Midbrain (tissue), 1 donor: Measurements from ENCODE around the gene LCLAT1.
"Not testable (repeated sequence)": the region's sequence is repeated elsewhere in the genome, so short reads cannot be mapped to it uniquely, and the experiment has no call there.

ENCODE experiments used
- DNase-seq: peaks from one replicate; lab custom pipeline; 2025; lab: John Stamatoyannopoulos, UW

LCLAT1 gene

DNA sequence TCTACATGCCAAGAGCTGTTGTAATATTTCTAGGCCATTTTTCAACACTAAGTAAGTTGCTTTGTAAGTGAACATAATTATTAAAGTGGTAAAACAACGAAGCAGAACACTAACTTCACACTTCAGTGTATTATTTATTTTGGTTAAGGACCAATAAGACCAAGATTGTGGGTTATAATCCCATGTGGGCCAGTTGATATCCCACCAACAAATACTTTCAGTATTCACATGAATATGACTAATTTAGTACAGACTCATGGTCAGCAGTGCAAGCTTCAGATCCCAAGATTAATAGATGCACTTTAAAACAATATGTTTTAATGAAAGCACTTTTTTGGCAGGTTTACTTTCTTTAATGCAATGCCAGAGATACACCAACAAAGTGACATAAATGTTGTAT lies 154.3 kb downstream of the LCLAT1 start:
- no peak for DNase-seq

DNA sequence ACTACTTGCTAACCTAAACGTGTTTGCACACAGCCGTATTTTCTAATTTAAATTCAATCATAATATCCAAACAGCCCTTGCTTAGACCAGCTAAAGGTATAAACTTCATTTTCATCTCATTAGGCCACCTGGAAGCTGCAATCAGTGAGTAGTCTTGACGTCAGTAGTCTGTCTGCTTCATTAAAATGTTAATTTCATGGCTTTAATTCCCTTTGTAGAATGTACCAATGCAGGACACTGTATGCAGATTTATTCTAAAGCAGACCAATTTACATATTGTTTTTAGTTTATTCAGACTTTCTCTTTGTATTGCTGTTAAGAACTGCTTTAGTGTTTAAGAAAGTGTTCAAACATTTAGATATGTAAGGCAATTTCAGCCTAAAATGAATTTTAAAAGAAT lies 158.2 kb downstream of the LCLAT1 start:
- DNase-seq: no peak

DNA sequence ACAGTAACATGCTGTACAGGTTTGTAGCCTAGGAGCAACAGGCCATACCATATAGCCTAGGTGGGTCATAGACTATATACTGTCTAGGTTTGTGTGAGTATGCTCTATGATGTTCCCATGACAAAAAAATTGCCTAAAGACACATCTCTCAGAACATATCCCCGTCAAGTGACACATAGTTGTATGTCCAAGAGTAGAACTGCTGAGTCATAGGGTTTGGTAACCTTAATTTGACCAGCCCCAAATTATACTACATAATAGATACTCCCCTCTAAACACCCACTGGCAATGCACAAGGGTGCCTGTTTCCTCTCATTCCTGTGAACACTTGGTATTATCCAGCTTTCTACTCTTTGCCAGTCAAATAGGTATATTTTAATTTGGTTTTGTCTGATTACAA lies 161.6 kb downstream of the LCLAT1 start:
- no peak for DNase-seq

DNA sequence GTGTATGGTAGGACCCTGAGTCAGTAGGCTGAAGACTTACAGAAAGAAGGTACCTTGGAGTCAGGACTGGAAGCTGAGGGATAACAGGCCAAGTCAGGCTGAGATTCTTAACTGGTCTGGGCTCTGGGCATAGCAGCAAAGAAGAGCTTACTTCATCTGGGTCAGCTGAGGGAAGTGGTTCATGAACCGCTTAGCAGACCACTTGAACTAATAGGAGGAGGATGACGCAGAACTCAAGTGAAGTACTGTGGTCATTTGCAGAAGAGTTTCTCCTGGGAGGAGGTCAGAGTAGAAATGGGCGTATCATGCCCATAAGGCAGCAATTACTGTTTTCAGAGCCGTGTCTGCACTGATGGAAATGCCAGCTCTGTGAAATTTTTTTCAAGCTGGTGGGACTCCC lies 164.5 kb downstream of the LCLAT1 start:
- no peak for DNase-seq

DNA sequence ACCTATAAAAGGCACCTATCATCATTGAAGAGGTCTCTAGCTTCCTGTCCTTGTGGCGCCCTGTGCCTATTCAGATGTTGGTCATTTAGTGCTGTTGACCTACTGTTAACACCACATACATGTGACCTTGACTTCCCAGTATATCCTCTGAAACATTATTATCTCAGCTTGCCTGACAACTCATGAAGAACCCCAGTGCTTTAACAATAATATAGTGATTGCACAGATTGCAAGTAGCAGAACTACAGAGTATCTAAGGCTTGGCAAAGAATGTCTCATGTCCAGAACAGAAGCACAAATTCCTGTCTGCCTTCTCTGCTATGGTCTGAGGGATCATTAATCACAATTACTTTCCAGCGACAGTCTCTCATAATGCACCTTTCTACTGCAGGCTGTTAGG lies 165.3 kb downstream of the LCLAT1 start:
- DNase-seq: no peak

DNA sequence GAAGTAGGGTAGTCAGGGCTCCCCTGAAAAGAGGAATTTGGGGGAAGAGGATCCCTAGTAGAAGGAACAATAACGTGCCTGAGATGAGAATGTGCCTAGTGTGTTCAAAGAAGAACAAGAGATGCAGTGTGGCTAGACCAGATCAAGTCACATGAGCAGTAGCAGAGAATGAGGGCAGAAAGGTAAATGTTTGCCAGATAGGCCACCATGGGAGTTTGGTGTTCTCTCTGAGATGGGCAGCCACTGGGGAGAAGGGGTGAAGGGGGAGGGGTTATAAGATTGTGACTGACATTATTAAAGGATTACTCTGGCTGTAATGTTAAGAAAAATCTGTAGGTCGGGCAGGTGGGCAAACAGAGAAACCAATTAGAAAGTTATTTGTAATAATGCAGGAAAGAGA lies 166.0 kb downstream of the LCLAT1 start:
- DNase-seq: no peak

DNA sequence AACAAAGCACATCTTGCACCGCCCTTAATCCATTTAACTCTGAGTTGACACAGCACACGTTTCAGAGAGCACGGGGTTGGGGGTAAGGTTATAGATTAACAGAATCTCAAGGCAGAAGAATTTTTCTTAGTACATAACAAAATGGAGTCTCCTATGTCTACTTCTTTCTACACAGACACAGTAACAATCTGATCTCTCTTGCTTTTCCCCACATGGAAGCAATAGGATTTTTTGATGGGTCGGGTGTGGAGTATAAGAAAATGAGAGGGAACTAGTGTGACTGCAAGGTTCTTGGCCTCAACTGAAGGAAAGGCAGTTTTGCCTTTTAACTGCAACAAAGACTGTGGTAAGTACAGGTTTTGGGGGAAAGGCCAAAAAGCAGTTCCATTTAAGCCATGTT lies 167.2 kb downstream of the LCLAT1 start:
- not testable (repeated sequence) for DNase-seq

DNA sequence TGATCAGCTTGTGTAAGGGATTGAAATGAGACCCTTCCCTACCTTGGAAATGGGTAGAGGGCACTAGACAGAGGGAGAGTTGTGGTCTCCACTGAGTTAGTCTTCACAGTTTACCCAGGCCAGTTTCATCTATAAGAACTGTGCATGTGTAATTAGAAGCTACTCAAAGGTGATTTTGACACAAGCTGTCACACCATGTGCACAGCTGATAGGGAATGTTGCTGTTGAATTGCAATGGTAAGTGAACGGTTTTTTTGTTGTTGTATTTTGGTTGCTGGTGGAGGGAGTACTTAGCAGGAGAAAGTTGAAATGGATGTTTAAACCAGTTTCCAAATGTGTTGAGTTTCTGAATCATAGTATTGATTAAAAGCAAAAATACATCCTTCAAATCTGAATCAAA lies 168.9 kb downstream of the LCLAT1 start:
- DNase-seq: no peak

DNA sequence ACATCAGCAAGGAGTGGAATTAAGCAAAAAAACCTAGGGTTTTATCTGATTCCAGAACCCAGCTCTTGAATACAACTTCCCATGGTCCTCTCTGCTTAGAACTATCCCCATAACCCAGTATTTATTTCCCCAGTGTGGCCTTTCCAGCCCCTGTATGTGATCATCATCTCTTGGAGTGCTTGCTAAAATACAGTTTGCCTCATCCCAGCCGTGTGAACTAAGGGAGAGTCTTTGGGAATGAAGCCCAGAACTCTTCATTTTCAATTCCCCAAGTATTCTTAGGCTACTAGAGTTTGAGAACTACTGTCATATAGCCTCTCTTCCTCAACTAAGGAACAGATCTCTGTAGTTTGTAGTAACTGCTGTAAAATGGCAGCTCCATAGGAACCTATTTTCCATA lies 173.1 kb downstream of the LCLAT1 start:
- DNase-seq: no peak

DNA sequence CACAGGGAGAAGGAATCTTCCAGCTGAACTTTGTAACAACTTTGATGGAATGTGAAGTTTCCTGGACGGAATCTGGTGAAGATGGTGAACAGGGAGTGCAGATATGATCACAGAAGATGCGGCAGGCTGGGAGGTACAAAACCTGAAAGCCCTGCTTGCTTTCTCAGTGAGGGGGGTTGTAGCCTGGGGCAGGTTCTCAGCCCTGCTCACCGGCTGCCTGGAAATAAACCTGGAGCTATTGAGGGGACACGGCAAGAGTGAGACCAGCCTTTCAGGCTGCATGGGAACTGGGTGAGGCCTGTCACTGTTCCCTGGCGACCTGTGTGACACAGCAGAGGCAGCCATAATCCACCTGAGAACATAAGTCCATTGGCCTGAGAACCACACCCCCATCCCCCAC lies 174.8 kb downstream of the LCLAT1 start:
- DNase-seq: no peak

DNA sequence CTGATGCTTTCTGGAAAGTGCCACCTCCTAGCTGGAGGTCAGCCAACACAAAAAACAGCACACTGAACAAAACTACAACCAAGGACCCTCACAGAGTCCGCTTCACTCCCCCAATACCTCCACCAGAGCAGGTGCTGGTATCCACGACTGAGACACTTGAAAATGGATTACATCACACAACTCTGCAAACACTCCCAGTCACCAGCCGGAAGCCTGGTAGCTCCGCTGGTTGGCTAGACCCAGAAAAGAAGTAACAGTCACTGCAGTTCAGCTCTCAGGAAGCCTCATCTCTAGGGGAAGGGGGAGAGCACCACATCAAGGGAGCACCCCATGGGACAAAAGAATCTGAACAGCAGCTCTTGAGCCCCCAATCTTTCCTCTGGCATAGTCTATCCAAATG lies 175.4 kb downstream of the LCLAT1 start:
- DNase-seq: no peak

DNA sequence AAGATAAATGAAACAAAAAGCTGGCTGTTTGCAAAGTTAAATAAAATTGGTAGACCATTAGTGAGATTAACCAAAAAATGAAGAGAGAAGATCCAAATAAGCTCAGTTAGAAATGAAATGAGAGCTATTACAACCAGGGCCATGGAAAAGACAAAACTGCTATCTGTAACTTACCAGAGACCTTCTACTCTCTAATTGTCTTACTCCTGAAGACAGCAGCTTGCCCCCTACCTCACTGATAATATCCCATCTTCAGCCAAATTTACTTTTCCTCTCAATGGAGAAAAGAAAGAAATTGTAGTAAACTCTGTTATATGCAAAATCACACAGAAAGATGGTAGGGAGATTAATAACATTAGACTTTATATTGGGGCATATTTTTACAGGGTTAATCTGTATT lies 178.2 kb downstream of the LCLAT1 start:
- DNase-seq: no peak

DNA sequence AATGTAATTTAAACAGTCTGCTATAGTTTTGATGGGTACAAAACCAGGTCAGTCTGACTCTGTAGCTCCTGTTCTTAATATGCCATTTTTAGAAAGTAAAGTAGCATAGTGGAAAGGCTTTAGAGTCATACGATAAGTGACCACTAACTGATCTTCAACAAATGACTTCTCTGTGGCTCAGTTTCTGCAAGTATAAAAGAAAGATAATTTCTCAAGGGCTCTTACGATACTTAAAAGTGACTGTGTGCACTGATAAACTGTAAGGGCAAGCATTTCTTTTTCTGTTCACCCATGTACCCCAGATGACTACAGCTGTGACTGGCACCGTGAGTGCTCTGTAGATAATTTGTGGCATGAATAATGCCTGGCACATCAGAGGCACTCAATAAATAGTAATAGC lies 178.7 kb downstream of the LCLAT1 start:
- no peak for DNase-seq

DNA sequence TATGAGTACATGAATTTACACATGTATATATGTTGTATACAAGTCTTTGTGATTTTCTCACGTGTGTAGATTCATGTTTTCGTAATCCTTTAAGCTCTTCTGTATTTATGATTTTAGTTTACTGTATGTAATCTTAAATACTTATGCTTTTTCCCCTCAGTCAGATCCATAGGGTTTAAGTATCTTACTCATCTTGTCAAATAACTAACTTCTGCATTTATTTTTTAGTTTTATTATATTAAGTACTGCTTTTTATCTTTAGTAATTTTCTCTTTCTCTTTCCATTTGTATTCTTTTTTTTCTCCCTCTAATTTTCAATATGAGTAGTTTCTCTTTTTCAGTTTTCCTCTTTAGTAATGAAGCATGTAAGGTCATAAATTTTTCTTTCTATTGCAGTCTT lies 179.4 kb downstream of the LCLAT1 start:
- no peak for DNase-seq

DNA sequence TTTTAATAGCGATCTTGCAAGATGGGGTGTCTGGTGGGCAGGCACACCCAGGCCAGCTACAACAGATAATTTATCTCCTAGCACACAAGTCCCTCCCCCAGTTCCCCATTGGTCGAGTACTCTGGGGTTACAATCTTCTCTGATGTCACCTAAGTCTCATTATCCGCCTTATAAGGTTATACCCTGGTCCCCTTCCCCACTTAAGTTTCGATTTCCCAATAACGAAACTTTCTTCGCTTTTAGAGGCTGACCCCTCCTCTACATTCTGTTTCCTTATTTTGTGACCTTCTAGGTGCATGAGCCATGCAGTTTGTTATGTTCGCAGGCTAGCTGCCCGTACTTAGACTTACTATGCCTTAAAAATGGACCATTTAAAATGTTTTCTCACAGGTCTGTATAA lies 180.1 kb downstream of the LCLAT1 start:
- DNase-seq: no peak

DNA sequence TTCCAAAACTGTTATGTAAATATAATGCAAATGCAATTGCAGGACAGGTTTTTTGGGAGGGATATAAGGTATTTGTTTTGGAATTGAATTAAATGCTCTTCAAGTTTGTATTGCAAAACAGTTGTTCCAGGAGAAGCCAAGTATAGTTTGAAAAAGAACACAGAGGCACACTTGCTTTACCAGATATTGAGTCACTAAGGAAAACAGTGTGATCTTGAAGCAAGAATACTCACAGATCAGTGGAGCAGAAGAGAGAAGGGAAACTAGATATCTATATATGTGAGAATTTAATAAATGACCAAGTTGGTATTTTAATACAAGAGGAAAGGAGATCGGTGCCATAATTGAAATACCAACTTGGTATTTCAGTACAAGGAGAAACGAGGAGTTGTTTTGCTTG lies 181.3 kb downstream of the LCLAT1 start:
- no peak for DNase-seq

DNA sequence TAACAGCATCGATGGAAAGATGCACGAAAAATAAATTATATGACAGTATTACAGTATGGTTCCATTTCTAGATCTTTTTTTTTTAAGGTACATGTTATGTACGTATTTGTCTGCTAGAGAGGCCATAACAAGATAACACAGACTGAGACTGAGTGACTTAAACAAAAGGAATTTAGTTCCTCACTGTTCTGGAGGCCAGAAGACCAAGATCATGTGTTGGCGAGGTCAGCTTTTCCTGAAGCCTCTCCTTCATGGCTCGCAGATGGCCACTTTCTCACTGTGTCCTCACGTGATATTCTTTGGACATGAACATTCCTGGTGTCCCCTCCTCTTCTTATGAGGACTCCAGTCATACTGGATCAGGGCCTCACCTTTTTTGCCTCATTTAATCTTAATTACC lies 182.8 kb downstream of the LCLAT1 start:
- DNase-seq: no peak

DNA sequence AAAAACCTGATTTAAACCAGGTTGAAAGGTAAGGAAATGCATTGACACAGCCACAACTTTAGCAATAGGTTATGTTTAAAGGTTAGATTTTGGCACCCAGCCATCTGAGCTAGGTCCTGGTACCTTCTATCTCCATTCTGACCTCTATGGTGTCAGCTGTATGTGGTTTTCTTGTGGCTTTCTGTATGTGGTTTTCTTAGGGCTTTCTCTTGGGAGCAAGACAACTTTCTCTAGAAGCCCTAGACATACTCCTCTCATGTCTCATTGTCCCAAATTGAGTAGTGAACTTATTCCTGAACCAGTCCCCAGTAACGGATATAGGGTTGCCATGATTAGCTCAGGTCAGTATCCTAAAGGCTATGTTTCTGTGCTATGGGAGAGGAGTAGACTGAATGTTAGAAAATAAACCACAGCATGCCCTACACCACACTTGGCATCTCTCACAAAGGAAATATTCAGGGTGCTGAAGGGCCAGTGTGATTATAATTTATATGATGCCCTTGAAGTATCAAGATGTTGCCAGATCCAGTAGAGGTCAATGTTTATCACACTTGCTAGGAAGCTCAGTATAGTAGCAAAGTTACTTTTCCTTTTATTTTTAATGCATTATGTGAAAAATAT lies 184.1 kb downstream of the LCLAT1 start:
- DNase-seq: no peak

DNA sequence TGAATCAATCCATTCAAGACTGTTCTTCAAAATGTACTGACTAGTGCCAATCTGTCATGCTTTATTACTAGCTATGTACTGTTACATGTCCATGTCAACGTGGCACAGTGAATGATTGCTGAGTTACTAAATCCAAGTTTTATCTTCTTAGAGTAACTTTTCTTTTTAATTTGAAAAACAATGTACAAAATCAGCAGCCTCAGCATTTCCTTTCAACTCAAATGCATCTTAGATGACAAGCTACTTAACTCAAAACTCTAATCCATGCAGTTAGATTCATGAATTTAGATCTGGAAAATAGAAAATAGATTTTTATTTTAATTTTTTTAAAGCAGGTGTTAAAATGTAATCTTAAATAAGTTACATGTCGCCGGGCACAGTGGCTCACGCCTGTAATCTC lies 186.0 kb downstream of the LCLAT1 start:
- DNase-seq: no peak

DNA sequence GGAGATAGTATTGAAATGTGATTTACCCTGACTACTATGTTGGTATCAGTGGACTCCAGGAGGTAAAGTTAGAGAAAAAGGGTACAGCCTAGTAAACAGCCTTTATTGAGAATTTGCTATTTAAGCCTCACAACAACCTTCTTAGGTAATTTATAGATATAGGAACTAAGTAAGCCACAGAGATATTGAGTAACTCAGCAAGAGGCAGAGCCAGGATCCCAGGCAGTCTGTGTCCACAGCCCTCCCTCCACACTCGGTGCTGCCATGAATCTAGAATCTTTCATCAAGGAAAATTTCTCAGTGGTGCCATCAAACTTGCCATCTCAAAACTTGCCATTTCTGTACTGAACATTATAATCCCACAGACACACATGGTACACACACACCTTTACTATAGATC lies 189.3 kb downstream of the LCLAT1 start:
- DNase-seq: no peak

DNA sequence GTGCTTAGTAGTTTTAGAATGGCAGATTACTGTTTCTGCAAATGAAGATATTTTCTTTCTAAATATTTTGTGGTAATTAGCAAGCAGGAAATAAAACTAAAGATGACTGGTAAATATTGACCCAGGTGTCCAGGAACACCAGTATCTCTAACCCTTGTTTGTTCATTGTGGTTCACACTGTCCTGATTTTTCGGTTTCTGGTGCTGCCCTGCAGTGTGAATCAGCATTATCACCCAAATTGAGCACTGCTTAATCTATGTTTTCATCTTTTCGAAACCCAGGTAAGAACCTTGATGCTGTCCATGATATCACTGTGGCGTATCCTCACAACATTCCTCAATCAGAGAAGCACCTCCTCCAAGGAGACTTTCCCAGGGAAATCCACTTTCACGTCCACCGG lies 192.8 kb downstream of the LCLAT1 start:
- no peak for DNase-seq

DNA sequence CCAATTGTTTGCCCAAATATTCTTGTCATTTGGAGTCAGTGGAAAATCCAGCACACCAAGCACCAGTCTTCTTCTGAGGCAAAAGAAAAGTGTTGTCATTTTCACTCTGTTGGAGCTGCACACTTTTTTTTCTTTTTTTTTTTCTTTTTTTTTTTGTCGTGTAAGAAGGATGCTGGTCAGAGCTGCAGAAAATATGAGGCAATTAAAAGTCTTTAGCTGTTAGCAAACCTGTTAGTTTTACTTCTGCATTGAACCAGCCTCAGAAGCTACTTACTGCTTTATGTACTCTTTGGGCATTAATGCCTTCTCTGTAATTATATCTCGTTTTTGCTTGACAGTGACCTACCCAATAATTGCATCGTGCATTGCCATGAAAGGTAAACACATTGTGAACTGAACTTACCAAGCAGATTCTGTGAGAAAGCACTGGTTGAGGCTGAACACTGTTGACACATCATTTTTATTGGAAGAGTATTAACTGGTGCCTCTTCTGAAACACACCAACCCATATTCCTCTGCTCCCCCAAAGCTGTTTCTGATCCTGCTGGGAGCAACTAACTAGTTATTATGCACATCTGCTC lies 194.8 kb downstream of the LCLAT1 start:
- no peak for DNase-seq

DNA sequence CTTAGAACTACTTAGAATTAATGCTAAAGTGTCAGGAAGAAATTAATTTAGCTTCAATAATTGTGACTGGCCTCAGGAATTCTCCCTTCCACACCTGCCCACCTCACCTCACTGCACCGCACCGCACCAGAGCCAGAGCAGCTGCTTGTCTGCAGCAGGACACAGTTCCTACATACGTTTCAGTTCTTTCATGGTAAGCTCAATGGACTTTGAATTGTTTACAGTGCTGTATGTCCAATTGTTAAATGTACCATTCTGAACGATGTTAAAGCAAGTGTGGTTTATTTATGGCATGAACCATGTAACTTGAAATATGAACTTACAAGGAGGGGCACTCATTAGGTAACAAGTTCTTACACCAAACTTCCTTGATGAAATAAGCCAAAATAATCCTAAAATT lies 196.0 kb downstream of the LCLAT1 start:
- not testable (repeated sequence) for DNase-seq

DNA sequence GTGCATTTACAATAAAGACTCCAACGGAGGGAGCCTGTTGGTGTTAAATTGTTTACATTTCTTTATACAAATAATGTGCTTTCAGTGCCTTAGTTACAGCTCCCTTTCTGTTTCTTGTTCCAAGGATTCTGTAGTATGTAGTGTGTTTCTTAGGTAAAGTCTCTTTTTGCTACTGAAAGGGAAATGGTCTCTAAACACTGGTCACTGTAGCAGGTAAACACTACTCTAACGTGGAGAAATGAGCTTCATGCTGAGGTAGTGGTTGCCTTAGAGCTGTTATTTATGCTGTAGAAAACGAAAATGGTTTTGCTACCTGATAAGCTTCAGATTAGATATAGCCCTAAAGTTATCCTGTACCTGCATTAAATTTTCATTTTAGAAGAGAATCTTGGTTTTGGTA lies 196.6 kb downstream of the LCLAT1 start:
- no peak for DNase-seq
